Measurements from ENCODE around the gene SVIL. TPM values are rescaled to one million over a fixed set of nuclear protein-coding genes. Genes with fewer than 3 reads are reported as not detected.
A peak's percentile ranks its signal among the peaks of the same experiment; 100 is the strongest.
"Not testable (repeated sequence)": the region's sequence is repeated elsewhere in the genome, so short reads cannot be mapped to it uniquely, and the experiment has no call there.

Gene SVIL
- polyA plus RNA-seq, 3 donors = 34.4 to 37.2 (median 35.1) TPM

GRCh38 chr10:29623797-29624196, 11.0 kb downstream of the SVIL start:
- no peak for DNase-seq (ENCODE audit: low read depth in 3 of 3, low spot score in 2 of 3)

DNA sequence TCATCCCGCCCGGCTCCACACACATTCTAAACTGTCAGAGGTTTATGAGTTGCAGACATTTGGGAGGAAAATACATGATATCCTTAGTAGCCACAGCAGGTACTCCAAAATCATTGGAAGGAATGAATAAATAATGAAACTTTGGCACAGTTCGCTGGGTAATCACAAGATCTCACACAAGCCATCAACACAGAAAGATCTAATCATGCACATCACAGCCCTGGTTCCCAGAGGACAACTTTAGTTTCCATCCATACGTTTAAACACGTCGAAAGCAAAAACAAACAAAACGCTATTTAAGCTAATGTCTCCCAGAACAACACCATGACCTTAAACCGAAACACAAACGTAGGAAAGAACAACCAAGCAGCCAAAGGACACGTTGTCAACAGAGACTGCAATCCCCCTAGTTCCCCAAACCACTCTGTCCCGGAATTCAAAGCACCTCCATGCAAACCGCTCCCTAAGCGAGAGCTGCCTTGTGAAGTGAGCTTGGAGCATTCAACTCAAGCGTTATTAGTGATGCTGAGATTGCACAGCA, 12.3 kb downstream of the SVIL start:
- no peak for DNase-seq (ENCODE audit: low read depth in 3 of 3, low spot score in 2 of 3)

GRCh38 chr10:29621161-29621560, 13.6 kb downstream of the SVIL start:
- no peak for DNase-seq (ENCODE audit: low read depth in 3 of 3, low spot score in 2 of 3)

DNA sequence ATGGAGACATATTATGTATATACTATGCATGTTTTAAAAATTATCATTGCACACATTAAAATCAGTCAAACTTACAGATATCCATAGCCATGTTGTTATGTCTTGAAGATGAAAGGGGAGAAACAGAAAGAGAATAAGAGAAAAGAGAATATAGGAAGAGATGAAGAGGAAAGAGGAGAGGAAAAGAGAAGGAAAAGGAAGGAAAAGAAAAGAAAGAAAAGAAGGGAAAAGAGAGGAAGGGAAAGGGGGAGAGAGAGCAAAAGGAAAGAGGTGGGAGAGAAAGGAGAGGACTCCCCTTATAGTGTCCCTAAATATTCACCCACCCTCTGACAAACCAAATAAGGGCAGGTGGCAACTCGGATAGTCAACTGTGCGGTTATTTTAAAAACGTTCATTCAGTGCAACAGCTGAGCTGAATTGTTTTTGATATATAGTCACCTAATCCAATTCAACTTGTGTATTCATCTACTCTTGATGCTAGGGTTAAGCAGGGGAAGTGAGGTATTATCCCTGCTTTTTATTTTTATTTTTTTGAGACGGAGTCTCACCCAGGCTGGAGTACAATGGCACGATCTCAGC, 14.6 kb downstream of the SVIL start:
- no peak for DNase-seq (ENCODE audit: low read depth in 3 of 3, low spot score in 2 of 3)

DNA sequence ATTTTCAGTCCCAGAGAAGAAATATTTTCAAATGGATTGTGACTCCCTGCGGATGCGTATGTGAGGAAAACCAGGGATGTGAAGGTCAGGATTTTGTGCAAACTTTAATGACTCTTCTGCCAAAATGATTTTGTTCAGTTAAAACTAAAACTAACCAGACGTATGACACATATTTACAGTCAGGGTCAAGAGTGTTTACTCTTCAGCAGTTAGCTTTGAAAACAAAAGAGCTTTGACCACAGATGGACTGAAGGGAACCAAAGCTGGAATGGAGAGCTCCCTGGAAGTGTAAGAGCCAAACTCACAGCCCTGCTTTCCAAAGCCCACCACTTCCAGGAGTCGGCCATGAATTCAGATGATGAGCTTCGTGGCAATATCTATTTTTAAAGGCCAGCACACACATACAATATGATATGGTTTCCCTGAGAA, 15.5 kb downstream of the SVIL start:
- DNase-seq (ENCODE audit: low read depth in 3 of 3, low spot score in 2 of 3) = no peak

DNA sequence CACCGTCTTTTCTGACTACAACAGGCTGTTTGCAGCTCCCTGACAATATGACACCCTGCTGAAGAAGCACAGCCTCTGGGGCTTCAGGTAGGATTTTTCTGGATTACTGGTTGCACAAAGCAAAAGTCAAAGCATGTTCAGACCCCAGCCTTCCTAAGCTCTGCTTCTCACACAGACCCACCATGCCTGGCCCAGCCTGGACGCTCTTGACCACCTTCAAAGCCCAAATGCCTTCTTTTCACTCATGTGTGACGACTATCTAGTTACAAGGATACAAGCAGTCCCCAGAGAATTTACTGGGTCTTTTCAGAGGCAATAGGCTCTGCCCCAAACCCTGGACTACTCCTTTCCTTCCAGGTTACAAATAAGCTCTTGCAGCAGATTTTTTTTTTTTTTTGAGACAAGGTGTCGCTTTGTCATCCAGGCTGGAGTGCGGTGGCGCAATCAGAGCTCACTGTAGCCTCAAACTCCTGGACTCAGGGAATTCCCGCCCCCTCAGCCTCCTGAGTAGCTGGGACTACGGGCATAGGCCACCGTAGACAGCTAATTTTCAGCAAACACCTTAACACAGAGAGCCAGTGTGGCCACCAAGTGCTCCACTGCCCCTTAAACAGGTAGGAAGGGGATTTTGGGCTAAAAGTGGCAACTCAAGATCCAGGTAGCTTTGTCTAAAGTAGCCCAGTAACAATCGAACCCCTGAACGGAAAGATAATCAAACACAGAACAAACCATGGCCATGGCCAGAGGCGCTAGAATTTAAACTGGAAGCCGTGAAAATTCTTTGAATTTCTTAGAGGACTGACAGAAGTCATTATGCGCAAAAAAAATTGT, 16.2 kb downstream of the SVIL start:
- peak in 1 of 3 donors; percentile 65 for DNase-seq (ENCODE audit: low read depth in 3 of 3, low spot score in 2 of 3)

DNA sequence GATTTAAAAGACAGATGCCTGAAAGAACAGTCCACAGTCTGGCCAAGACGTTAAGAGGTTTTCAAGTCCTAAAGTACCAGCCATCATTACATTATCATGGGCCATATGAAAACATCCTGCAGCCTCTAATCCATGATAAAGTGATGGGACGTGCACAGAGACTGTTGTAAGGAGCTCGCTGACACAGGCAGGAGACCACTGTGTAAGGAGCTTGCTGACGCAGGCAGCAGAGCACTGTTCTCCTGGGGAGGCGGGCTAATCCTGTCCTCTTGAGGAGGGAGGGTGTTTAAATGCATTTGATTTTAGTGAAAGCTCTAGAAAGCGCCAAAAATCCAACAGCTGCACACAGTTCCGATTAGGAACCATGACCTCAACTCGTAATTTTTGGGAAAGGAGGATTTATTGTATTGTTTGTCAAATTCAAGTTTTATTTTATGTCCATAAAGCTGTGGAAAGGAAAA, 16.9 kb downstream of the SVIL start:
- no peak for DNase-seq (ENCODE audit: low read depth in 3 of 3, low spot score in 2 of 3)

GRCh38 chr10:29616542-29616941, 18.2 kb downstream of the SVIL start:
- DNase-seq (ENCODE audit: low read depth in 3 of 3, low spot score in 2 of 3) = no peak

DNA sequence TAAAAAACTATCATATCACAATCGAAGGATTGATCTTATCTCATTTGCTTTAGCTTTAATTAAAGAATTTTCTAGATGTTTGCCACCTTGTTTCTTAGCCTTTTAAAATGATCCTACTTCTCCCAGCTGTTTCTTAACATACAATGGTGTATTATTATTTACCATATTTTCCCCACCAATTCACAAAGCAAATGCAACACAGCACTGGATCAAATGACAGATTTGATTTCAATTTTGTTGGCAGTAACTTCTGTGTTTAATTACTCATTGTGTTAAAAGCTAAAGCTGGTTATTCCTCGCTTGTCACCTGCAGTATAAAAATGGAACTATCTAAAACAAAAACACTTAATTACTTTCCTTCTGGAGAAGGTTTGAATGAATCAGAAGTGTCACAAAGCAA, 19.6 kb downstream of the SVIL start:
- no peak for DNase-seq (ENCODE audit: low read depth in 3 of 3, low spot score in 2 of 3)

DNA sequence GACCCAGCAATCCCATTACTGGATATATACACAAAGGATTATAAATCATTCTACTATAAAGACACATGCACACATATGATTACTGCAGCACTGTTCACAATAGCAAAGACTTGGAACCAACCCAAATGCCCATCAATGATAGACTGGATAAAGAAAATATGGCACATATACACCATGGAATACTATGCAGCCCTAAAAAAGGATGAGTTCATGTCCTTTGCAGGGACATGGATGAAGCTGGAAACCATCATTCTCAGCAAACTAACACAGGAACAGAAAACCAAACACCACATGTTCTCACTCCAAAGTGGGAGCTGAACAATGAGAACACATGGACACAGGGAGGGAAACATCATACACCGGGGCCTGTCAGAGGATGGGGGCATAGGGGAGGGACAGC, 20.5 kb downstream of the SVIL start:
- not testable (repeated sequence) for DNase-seq (ENCODE audit: low read depth in 3 of 3, low spot score in 2 of 3)

- no peak for DNase-seq (ENCODE audit: low read depth in 3 of 3, low spot score in 2 of 3)
Measured at GRCh38 chr10:29613791-29614190, 21.0 kb downstream of the SVIL start.

DNA sequence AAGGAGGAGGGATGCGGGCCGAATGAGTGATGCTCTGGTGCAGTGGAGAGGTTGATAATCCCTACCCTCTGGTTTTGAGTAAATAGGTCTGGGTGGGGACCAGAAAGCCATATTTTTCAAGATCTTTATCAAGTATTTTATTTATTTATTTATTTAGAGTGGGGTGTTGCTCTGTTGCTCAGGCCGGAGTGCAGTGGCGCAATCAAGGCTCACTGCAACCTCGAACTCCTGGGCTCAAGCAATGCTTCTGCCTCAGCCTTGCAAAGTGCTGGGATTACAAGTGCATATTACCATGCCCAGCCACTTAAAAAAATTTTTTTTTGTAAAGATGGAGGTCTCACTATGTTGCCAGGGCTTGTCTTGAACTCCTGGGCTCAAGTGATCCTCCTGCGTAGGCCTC, 21.6 kb downstream of the SVIL start:
- no peak for DNase-seq (ENCODE audit: low read depth in 3 of 3, low spot score in 2 of 3)

DNA sequence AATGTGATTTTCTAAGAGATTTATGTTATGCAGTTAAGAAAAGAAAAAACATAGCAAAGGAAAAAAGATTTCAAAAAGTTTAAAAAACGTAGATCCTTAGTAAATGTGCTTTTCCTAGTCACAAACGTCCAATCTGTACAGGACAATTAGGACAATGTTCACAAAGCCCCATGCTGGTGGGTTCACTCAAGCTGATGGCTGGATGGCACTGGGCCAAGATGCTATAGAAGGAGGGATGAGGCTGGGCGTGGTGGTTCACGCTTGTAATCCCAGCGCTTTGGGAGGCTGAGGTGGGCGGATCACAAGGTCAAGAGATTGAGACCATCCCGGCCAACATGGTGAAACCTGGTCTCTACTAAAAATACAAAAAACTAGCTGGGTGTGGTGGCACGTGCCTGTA, 22.1 kb downstream of the SVIL start:
- no peak for DNase-seq (ENCODE audit: low read depth in 3 of 3, low spot score in 2 of 3)

- no peak for DNase-seq (ENCODE audit: low read depth in 3 of 3, low spot score in 2 of 3)
Measured at GRCh38 chr10:29611781-29612381, 22.9 kb downstream of the SVIL start.

DNA sequence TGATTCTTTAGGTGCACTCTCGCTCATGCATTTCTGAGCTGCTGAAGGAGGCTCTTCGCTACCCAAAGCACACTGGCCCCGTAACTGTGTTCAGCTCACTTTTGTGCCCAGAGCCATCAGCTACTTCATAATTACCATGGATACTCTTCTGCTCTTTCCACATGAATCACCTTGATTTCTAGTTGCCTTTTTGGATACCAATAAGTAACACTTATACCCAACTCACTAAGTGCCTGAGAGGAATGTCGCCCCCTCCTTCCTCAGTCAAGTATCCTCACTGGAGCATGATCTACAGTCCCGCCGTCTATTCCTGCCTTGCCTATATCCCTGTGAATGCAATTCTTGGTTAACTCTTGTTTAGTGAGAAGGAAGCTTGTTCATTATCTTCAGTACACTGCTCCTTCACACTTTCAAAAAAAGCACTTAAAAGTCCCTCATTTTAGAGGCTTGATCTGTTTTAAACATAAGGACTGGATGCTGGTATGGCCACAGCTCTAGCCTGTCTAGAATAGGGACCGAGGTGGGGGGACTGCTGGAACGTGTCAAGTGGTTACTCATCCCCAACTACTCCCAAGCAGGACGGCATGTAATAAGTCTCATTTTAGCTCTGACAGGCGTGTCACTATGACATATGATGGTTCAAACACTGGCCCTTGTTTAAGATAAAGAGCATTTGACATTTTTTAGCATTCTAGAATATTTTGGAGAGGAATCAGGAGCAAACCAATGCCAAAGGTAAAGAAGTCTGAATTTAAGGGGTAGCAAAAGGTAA, 23.7 kb downstream of the SVIL start:
- no peak for DNase-seq (ENCODE audit: low read depth in 3 of 3, low spot score in 2 of 3)

DNA sequence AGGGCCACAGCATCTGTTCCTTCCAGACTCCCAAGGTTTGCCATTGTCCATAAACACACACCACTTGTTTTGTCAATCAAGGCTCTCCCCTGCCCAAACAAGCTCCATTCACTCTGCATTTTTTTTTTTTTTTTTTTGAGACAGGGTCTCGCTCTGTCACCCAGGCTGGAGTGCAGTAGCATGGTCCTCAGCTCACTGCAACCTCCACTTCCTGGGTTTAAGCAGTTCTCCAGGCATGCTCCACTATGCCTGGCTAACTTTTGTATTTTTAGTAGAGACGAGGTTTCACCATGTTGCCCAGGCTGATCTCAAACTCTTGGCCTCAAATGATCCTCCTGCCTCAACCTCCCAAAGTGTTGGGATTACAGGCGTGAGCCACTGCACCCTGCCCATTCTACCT, 24.4 kb downstream of the SVIL start:
- DNase-seq (ENCODE audit: low read depth in 3 of 3, low spot score in 2 of 3) = not testable (repeated sequence)

DNA sequence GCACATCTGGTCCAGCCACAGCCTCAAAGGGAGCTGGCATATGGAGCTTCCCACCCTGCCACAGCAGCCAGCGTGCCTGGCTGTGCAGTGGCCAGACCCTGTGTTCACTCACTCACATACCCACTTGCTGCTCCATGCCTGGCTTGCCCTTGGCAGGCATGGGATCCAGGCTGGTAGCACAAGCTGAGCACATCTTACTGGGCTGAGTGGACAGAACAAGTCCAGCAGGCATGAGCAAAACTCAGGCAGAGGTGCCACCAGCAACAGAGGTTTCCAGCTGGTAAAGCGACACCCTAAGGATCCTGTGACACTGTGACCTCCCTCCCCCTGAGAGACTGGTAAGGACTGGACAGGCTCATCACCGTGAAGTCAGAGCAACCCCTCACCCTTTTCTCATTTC, 25.1 kb downstream of the SVIL start:
- DNase-seq (ENCODE audit: low read depth in 3 of 3, low spot score in 2 of 3) = no peak

DNA sequence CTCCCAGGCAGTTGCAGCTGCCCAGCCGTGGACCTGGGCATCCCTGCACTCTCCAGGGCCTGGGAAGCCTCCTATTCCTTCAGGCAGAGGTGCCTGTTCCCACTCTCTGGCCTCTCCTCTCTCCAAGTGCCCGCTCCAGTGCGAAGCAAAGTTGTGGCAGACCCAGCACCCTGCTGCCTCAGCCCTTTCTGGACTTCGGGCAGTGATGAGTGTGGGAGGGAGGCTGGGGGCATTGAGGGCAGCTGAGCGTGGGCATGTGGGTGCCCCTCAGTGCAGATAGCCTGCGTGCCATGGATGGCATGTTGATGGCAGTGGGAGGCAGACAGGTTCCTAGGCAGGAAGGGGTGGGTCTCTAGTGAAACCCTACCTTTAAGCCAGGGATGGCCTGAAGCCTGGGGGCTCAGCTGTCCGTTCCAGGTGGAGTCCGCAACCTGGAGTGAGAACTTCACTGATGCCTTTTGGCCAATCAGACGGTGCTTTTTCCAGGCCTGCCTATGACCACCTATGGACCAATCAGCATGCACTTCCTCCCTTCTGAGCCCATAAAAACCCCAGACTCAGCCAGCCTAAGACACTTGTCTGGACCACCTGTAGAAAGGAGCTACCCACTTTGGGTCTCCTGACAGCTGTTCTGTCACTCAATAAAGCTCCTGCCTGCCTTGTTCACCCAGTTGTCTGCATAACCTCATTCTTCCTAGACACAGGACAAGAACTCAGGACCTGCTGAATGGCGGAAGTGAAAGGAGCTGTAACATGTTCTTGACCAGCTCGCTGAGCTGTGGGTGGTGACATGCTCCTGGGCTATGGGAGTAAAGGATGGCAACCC, 26.1 kb downstream of the SVIL start:
- DNase-seq (ENCODE audit: low read depth in 3 of 3, low spot score in 2 of 3) = no peak

GRCh38 chr10:29608062-29608461, 26.7 kb downstream of the SVIL start:
- no peak for DNase-seq (ENCODE audit: low read depth in 3 of 3, low spot score in 2 of 3)

DNA sequence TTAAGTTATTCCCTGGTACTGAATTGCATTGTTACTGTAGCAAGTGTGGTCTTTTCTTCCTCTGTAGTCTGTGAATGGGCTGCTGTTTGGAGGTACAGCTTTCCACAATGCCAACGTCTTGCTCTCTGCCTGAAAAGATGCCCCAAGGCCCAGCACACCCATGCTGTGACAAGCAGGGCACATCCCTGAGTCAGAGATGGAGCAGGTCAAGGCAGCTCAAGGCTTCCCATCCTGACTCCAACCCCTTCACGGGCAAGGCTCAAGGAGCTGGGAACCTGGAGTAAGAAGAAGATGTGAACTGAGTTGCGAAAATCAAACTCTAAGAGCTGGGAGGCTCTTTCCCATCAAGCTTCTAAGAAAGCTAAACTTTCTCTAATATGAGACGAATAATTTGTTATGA, 27.2 kb downstream of the SVIL start:
- DNase-seq (ENCODE audit: low read depth in 3 of 3, low spot score in 2 of 3) = no peak

All from right renal cortex interstitium (tissue), 3 donors.